ENCODE data around the gene PUM2. TPM values are rescaled to one million over a fixed set of nuclear protein-coding genes. Genes with fewer than 3 reads are reported as not detected.

Gene PUM2
- total RNA-seq, 1 experiment from 2014 or later: 105 TPM

DNA sequence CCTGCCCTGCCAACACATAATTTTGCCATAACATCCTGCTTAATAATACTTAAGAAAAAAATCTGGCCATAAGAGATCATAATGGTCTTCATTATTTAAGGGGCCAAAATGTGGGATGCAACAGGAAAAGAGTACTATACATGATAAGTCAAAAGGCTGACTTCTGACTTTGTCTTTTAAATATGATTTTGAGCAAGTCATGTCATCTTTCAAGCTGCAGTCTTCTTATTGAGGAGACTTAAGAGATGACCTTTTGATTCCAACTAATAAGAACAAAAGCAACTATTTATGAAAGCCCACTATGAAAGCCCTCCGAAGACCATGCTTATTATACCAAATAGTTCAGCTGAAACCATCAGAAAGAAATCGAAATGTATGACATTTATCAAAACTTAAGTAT lies 41.6 kb downstream of the PUM2 start:
- ChIA-PET RAD21 (ENCODE audit: low non-redundant PET in 1 of 2, low total read pairs in 2 of 2, uncharacterized antibody in 2 of 2, unreplicated experiment in 2 of 2) (no interaction called here), POLR2A (no interaction called here), CTCF (no interaction called here)
- intact Hi-C loops (cut with micrococcal nuclease): no loop called here
- Histone ChIP-seq H3K27me3 (ENCODE audit: insufficient read depth, low read length) (no peaks in the 10 kb centered on the region), H3K4me3 (replicated peaks in 1 of 2; ENCODE audit: low read depth in 1 of 2, low read length in 2 of 2) (no peak overlapping the region), H3K4me2 (ENCODE audit: low read length) (no peak overlapping the region), H3K9me3 (ENCODE audit: control insufficient read depth in 1 of 2, insufficient read depth in 1 of 2, low read depth in 1 of 2, low read length in 2 of 2) (no peaks in the 10 kb centered on the region), H3K9ac (ENCODE audit: low read length) (no peak overlapping the region), H3K27ac (ENCODE audit: low read depth, low read length) (no peak overlapping the region), H3K9me2 (ENCODE audit: insufficient read depth) (no peaks in the 10 kb centered on the region), H3K79me2 (ENCODE audit: insufficient read depth, low read length) (peaks cover 97% of the 10 kb centered on the region), H2AFZ (ENCODE audit: low read depth, low read length, poor library complexity, severe bottlenecking) (no peak overlapping the region), H3K36me3 (ENCODE audit: control insufficient read depth in 1 of 2, insufficient read depth in 2 of 2, low read length in 2 of 2) (peaks cover 24 to 36% of the 10 kb centered on the region in 2 experiments), H4K20me1 (ENCODE audit: insufficient read depth) (peaks cover 26% of the 10 kb centered on the region; the same call in 1 of the 2 replicates), H3K4me1 (ENCODE audit: control insufficient read depth in 1 of 2, insufficient read depth in 2 of 2, low read length in 2 of 2) (no peaks in the 10 kb centered on the region)
- BruUV-seq (replicated peaks): no TSS peak
- no peak for TF ChIP-seq SIN3A (IDR thresholded peaks at IDR 0.05; ENCODE audit: low read depth)
- TF ChIP-seq JUND (IDR thresholded peaks at IDR 0.05): no peak
- TF ChIP-seq ZNF274 (IDR thresholded peaks at IDR 0.05; ENCODE audit: low read depth, low read length): no peak
- no peak for TF ChIP-seq SP1 (IDR thresholded peaks at IDR 0.05; ENCODE audit: low read depth)
- TF ChIP-seq FOSL1 (IDR thresholded peaks at IDR 0.05; ENCODE audit: low read depth): no peak
- TF ChIP-seq POLR2AphosphoS5 (IDR thresholded peaks at IDR 0.05; ENCODE audit: low read depth, low read length): no peak
- no peak for TF ChIP-seq EGR1 (IDR thresholded peaks at IDR 0.05; ENCODE audit: low read depth)
- TF ChIP-seq, protein P1, sequence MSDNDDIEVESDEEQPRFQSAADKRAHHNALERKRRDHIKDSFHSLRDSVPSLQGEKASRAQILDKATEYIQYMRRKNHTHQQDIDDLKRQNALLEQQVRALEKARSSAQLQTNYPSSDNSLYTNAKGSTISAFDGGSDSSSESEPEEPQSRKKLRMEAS (IDR thresholded peaks at IDR 0.05): no peak
- no peak for TF ChIP-seq ATF3 (IDR thresholded peaks at IDR 0.05)
- TF ChIP-seq TCF7L2 (IDR thresholded peaks at IDR 0.05; ENCODE audit: borderline replicate concordance, extremely low read depth, insufficient read depth, insufficient read length): no peak
- TF ChIP-seq CBX3 (IDR thresholded peaks at IDR 0.05; ENCODE audit: low read depth): no peak
- TF ChIP-seq, protein P2, sequence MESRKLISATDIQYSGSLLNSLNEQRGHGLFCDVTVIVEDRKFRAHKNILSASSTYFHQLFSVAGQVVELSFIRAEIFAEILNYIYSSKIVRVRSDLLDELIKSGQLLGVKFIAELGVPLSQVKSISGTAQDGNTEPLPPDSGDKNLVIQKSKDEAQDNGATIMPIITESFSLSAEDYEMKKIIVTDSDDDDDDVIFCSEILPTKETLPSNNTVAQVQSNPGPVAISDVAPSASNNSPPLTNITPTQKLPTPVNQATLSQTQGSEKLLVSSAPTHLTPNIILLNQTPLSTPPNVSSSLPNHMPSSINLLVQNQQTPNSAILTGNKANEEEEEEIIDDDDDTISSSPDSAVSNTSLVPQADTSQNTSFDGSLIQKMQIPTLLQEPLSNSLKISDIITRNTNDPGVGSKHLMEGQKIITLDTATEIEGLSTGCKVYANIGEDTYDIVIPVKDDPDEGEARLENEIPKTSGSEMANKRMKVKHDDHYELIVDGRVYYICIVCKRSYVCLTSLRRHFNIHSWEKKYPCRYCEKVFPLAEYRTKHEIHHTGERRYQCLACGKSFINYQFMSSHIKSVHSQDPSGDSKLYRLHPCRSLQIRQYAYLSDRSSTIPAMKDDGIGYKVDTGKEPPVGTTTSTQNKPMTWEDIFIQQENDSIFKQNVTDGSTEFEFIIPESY (IDR thresholded peaks at IDR 0.05; ENCODE audit: extremely low read depth, insufficient replicate concordance, low read length): no peak
- DNase-seq (ENCODE audit: low read depth, low spot score): no peak
- ATAC-seq: no peak

Data from HCT116 (cell line).